ENCODE measurements around the gene CAMTA1.

The CAMTA1 gene

DNA sequence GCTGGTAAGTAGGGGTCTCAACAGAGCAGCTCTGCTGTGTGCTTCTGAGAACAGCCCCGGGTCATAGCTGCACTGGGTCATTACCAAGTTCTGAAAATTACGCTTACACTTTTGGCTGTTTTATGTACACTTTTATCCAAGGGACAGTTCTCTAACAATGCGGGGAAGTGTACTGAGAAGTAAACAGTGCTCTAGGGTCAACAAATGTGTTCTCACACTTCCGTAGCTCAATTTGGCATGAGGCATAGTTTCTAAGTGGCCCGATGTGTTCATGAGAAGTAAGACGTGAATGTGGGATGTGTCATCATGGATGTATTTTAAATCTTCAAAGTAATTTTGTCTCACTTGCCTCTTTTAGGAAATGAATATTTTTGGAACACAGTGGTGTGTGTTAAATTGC lies 975.0 kb downstream of the CAMTA1 start:
- no peak for DNase-seq (ENCODE audit: low read depth)
- H3K4me3 ChIP-seq (ENCODE audit: low read depth, low read length), result no peak overlapping the region
- TF ChIP-seq, protein P1, sequence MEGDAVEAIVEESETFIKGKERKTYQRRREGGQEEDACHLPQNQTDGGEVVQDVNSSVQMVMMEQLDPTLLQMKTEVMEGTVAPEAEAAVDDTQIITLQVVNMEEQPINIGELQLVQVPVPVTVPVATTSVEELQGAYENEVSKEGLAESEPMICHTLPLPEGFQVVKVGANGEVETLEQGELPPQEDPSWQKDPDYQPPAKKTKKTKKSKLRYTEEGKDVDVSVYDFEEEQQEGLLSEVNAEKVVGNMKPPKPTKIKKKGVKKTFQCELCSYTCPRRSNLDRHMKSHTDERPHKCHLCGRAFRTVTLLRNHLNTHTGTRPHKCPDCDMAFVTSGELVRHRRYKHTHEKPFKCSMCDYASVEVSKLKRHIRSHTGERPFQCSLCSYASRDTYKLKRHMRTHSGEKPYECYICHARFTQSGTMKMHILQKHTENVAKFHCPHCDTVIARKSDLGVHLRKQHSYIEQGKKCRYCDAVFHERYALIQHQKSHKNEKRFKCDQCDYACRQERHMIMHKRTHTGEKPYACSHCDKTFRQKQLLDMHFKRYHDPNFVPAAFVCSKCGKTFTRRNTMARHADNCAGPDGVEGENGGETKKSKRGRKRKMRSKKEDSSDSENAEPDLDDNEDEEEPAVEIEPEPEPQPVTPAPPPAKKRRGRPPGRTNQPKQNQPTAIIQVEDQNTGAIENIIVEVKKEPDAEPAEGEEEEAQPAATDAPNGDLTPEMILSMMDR (conservative IDR thresholded peaks at IDR 0.05; ENCODE audit: low read depth, low read length), result no peak

DNA sequence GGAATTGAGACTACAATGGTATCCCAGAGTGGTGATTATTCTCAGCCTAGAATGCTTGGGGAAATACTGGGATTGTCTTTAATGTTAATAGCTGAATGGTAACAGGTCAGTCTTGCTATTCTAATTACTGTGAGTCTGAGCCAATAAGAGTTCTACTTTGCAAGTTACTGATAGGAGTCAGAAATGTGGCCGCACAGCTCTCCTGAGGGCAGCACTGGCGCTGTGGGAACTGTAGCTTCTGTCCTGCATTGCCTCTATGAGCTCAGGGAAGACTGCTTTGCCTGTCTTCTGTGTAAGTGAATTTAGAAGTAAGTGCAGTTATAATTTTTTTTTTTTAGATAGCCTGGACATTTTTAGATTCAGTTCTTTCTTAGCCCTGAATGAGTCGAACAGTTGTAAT lies 975.8 kb downstream of the CAMTA1 start:
- TF ChIP-seq, protein P1 (conservative IDR thresholded peaks at IDR 0.05; ENCODE audit: low read depth, low read length), result no peak
- no peak for DNase-seq (ENCODE audit: low read depth)
- no peak overlapping the region for H3K4me3 ChIP-seq (ENCODE audit: low read depth, low read length)

DNA sequence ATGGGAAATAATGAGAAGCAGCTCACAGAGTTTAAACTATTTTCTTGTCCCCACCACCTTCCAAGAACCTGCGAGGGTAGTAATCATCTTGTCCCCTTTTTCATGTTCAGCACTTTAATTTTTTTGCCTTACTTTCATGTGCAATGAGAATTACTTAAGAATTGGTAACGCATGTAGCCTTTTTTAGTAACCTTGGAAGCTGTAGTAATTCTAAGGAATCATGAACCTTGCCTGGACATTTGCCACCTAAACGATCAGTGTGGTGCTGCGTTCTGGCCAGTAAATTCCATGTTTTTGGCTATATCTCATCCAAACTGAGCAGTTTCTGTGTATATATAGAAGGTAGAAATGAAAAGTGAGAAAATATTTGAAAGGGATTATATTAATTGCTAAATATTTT lies 981.9 kb downstream of the CAMTA1 start:
- H3K4me3 ChIP-seq (ENCODE audit: low read depth, low read length), result no peak overlapping the region
- TF ChIP-seq, protein P1 (conservative IDR thresholded peaks at IDR 0.05; ENCODE audit: low read depth, low read length), result no peak
- no peak for DNase-seq (ENCODE audit: low read depth)

DNA sequence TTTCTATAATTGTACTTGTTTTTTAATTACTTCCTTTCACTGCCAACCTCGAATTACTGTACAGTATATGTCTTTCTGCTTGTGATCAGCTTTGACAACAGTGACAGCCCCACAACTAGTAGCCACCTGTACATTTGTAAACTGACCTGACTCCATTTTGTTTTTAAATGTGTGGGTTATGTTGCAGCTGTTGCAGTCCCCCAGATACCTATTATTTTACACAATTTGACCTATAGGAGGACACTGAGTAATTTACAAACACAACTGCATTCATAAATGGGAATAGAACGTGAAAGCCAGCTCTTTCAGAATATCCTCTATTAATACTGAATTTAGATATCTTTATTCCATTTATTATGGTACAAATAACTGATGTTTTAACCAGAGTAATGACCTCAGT lies 983.3 kb downstream of the CAMTA1 start:
- no peak for DNase-seq (ENCODE audit: low read depth)
- H3K4me3 ChIP-seq (ENCODE audit: low read depth, low read length), result no peak overlapping the region
- TF ChIP-seq, protein P1 (conservative IDR thresholded peaks at IDR 0.05; ENCODE audit: low read depth, low read length), result no peak

DNA sequence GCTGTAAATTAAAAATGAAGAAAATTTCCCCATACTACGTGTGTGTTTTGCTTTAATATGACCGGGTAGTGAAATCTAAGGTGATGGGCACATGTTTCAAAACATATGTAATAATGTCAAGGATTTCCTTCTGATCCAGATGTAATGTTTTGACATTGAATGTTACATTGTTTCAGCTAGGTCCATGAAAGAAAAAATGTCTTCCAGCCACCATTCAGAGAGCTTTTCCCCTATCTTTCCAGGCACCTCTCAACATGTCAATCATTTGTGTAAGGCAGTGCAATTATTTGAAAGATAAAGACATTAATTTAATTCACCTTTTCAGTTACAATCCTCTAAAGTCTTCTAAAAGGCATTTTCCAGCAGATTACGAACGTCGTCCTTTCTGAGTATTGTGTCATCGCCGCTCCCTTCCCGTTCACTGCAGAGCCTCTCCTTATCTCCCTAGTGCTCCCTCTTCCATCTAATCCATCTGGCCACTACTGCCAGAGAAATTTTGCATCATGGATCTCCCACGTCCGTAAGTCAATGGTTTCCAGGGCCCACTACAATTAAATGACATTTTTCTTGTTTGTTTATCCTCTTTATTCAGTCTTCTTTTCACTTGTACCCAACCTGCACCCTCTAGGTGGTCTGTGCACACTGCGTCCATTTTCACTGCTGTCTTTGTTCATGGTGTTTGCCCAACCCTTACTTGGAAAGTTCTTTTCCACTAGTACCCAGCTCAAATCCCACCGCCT lies 984.6 kb downstream of the CAMTA1 start:
- no peak for DNase-seq (ENCODE audit: low read depth)
- TF ChIP-seq, protein P1 (conservative IDR thresholded peaks at IDR 0.05; ENCODE audit: low read depth, low read length), result no peak
- H3K4me3 ChIP-seq (ENCODE audit: low read depth, low read length), result no peak overlapping the region

DNA sequence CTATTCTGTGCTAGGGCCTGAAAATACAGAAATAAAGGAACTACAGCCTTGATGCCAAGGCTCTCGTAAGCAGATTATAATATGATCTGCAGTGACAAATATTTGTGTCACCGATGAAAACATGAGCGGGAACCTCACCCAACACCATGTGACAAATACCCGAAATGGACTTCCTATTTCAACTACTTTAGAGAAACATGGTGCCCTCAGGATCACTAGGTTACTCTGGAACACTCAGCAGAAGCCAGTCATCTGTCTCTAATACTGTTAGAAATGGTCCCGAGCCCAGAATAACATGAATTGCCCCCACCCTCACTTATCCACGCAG lies 985.4 kb downstream of the CAMTA1 start:
- TF ChIP-seq, protein P1 (conservative IDR thresholded peaks at IDR 0.05; ENCODE audit: low read depth, low read length), result no peak
- H3K4me3 ChIP-seq (ENCODE audit: low read depth, low read length), result peak overlapping the region; percentile 79
- DNase-seq (ENCODE audit: low read depth), result peak; percentile 4

Measured in choroid plexus epithelial cell (primary cell).